ENCODE measurements around the gene BRCA2. TPM values are rescaled to one million over a fixed set of nuclear protein-coding genes. Genes with fewer than 3 reads are reported as not detected.

The BRCA2 gene
- total and polyA plus RNA-seq, 9 of the 15 experiments (the other 6 are each of a cell fraction or from before 2014, with no cell fraction given): 4.1 to 17.3 (median 5.8) TPM

DNA sequence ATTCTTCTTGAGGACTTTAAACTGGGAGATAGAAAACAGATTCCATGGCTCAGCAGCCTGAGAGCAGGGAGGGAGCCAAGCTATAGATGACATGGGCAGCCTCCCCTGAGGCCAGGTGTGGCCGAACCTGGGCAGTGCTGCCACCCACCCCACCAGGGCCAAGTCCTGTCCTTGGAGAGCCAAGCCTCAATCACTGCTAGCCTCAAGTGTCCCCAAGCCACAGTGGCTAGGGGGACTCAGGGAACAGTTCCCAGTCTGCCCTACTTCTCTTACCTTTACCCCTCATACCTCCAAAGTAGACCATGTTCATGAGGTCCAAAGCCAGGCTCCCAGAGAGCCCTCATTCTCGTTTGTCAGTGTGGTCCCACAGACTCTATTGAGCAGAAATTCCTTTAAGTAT, 104.6 kb downstream of the BRCA2 start (continued):
- TF ChIP-seq, protein P1, sequence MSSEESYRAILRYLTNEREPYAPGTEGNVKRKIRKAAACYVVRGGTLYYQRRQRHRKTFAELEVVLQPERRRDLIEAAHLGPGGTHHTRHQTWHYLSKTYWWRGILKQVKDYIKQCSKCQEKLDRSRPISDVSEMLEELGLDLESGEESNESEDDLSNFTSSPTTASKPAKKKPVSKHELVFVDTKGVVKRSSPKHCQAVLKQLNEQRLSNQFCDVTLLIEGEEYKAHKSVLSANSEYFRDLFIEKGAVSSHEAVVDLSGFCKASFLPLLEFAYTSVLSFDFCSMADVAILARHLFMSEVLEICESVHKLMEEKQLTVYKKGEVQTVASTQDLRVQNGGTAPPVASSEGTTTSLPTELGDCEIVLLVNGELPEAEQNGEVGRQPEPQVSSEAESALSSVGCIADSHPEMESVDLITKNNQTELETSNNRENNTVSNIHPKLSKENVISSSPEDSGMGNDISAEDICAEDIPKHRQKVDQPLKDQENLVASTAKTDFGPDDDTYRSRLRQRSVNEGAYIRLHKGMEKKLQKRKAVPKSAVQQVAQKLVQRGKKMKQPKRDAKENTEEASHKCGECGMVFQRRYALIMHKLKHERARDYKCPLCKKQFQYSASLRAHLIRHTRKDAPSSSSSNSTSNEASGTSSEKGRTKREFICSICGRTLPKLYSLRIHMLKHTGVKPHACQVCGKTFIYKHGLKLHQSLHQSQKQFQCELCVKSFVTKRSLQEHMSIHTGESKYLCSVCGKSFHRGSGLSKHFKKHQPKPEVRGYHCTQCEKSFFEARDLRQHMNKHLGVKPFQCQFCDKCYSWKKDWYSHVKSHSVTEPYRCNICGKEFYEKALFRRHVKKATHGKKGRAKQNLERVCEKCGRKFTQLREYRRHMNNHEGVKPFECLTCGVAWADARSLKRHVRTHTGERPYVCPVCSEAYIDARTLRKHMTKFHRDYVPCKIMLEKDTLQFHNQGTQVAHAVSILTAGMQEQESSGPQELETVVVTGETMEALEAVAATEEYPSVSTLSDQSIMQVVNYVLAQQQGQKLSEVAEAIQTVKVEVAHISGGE (CRISPR knock-in tag; IDR thresholded peaks at IDR 0.05): no peak
- TF ChIP-seq SOX6 (IDR thresholded peaks at IDR 0.05): no peak
- TF ChIP-seq ZNF239 (CRISPR knock-in tag; IDR thresholded peaks at IDR 0.05): no peak
- TF ChIP-seq ZNF121 (CRISPR knock-in tag; conservative IDR thresholded peaks at IDR 0.05): no peak
- TF ChIP-seq, protein P2, sequence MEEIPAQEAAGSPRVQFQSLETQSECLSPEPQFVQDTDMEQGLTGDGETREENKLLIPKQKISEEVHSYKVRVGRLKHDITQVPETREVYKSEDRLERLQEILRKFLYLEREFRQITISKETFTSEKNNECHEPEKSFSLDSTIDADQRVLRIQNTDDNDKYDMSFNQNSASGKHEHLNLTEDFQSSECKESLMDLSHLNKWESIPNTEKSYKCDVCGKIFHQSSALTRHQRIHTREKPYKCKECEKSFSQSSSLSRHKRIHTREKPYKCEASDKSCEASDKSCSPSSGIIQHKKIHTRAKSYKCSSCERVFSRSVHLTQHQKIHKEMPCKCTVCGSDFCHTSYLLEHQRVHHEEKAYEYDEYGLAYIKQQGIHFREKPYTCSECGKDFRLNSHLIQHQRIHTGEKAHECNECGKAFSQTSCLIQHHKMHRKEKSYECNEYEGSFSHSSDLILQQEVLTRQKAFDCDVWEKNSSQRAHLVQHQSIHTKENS (CRISPR knock-in tag; IDR thresholded peaks at IDR 0.05): no peak
- no peak for TF ChIP-seq ZFPM2 (CRISPR knock-in tag; IDR thresholded peaks at IDR 0.05)
